ENCODE data around the gene PLCB1.

The PLCB1 gene

DNA sequence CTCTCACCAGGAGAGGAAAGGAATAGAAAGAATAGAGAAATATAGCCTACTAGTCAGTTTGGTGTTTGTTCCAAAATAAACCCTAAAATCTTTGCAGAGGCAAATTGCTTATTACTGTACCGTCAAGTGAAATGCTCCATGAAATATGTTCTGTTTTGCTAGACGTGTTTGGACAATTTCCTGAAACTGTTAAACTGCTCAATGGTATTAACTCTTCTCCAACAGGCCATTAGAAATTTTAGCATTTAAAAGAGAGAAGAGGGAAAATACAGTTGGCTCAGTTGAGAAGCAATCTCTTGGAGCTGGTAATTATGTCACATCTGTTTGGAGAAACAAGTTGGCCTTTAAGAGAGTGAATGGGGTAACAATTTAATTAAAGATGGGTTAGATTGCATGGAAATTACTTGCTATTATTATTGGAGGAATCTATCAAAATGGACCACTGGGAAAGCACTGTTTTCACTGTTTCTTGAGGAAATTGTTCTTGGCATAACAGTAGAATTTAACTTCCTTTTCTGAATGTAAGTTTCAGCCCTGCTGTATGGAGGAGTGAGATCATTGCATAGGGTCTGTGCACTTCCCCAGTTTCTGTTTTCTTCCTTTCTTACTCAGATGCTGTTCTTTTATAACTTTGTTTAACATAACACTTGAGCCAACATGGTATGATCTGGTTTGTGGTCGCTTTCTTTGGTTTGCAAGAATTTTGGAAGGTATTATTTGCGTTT lies 373.6 kb downstream of the PLCB1 start:
- TF ChIP-seq POLR2A (IDR thresholded peaks at IDR 0.05; ENCODE audit: extremely low read depth, insufficient read length), result no peak
- TF ChIP-seq, protein P1, sequence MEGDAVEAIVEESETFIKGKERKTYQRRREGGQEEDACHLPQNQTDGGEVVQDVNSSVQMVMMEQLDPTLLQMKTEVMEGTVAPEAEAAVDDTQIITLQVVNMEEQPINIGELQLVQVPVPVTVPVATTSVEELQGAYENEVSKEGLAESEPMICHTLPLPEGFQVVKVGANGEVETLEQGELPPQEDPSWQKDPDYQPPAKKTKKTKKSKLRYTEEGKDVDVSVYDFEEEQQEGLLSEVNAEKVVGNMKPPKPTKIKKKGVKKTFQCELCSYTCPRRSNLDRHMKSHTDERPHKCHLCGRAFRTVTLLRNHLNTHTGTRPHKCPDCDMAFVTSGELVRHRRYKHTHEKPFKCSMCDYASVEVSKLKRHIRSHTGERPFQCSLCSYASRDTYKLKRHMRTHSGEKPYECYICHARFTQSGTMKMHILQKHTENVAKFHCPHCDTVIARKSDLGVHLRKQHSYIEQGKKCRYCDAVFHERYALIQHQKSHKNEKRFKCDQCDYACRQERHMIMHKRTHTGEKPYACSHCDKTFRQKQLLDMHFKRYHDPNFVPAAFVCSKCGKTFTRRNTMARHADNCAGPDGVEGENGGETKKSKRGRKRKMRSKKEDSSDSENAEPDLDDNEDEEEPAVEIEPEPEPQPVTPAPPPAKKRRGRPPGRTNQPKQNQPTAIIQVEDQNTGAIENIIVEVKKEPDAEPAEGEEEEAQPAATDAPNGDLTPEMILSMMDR (IDR thresholded peaks at IDR 0.05; ENCODE audit: low read depth, low read length), result no peak
- TF ChIP-seq, protein P2, sequence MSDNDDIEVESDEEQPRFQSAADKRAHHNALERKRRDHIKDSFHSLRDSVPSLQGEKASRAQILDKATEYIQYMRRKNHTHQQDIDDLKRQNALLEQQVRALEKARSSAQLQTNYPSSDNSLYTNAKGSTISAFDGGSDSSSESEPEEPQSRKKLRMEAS (IDR thresholded peaks at IDR 0.05; ENCODE audit: low read depth, low read length), result no peak
- no peak for TF ChIP-seq MYC (IDR thresholded peaks at IDR 0.05; ENCODE audit: low read depth, low read length)
- DNase-seq (ENCODE audit: low read depth), result peak; percentile 33
- no peak overlapping the region for H3K4me3 ChIP-seq (ENCODE audit: low read depth, low read length)

DNA sequence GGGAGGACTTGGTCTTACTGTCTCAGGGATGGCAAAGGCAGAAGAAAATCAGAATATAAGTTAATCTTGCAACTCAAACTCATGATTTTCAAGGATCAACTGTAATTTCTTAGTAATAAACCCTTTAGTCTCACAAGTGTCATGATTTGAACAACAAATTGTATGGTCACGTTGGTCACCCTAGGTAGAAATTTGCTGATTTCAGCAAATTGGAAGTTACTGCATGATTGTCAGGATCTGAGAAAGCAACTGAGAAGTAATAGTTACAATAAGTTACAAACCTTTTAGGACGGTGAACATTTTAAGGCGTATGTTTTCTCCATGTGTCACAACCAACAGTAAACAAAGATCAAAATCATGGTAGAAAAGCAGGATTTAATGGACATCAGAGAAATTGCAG lies 375.2 kb downstream of the PLCB1 start:
- no peak for DNase-seq (ENCODE audit: low read depth)
- TF ChIP-seq POLR2A (IDR thresholded peaks at IDR 0.05; ENCODE audit: extremely low read depth, insufficient read length) (no peak), MYC (IDR thresholded peaks at IDR 0.05; ENCODE audit: low read depth, low read length) (no peak)
- TF ChIP-seq, protein P1 (IDR thresholded peaks at IDR 0.05; ENCODE audit: low read depth, low read length), result no peak
- TF ChIP-seq, protein P2 (IDR thresholded peaks at IDR 0.05; ENCODE audit: low read depth, low read length), result no peak
- no peak overlapping the region for H3K4me3 ChIP-seq (ENCODE audit: low read depth, low read length)

DNA sequence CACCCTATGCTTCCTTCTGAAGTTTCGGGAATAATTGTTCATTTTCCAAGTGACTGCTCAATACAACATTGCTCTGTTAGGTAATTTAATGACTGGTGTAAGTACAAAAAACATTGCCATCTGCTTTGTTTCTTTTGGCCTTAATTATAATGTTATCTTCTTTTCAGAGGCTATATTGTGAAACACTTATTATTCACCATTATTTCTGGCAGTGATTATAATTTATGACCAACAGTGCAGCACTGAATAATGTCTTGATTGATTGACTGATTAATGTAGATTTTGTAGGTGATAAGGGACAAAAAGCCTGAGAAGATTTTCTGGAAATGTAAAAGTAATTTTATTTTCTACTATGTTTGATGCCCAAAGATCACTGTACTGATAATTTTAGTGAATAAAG lies 377.7 kb downstream of the PLCB1 start:
- TF ChIP-seq, protein P1 (IDR thresholded peaks at IDR 0.05; ENCODE audit: low read depth, low read length), result no peak
- TF ChIP-seq MYC (IDR thresholded peaks at IDR 0.05; ENCODE audit: low read depth, low read length) (no peak), POLR2A (IDR thresholded peaks at IDR 0.05; ENCODE audit: extremely low read depth, insufficient read length) (no peak)
- TF ChIP-seq, protein P2 (IDR thresholded peaks at IDR 0.05; ENCODE audit: low read depth, low read length), result no peak
- DNase-seq (ENCODE audit: low read depth), result no peak
- no peak overlapping the region for H3K4me3 ChIP-seq (ENCODE audit: low read depth, low read length)

DNA sequence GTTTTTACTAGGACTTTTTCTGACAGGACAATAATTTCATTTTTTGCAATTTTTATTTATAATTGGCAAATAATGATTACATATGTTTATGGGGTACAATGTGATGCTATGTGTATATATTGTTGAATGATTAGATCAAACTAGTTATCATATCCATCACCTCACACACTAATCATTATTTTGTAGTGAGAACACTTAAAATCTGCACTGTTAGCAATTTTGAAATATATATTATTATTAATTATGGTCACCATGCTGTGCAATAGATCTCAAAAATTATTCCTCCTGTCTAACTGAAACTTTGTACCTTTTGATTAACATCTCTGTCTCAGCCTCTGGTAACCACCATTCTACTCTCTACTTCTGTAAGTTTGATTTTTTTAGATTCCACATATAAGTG lies 378.7 kb downstream of the PLCB1 start:
- no peak overlapping the region for H3K4me3 ChIP-seq (ENCODE audit: low read depth, low read length)
- DNase-seq (ENCODE audit: low read depth), result no peak
- TF ChIP-seq POLR2A (IDR thresholded peaks at IDR 0.05; ENCODE audit: extremely low read depth, insufficient read length) (no peak), MYC (IDR thresholded peaks at IDR 0.05; ENCODE audit: low read depth, low read length) (no peak)
- TF ChIP-seq, protein P2 (IDR thresholded peaks at IDR 0.05; ENCODE audit: low read depth, low read length), result no peak
- TF ChIP-seq, protein P1 (IDR thresholded peaks at IDR 0.05; ENCODE audit: low read depth, low read length), result no peak

DNA sequence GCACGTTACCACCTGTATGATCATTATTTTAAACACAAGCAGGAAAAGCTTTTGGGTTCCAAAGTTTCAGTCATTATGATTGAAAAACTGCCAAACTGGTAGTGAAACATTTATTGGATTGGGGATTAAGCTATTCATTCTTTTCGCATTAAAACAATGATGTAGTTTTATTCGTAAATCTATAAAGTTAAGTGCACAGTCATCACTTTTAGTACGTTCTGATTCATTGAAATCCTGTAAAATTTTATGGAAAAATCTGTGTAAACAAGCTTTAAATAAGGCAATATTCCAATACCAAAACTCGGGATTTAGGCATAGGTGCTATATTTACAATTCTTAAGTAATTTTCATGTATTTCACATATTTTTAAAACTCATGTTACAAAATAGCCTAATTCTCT lies 379.9 kb downstream of the PLCB1 start:
- DNase-seq (ENCODE audit: low read depth), result no peak
- H3K4me3 ChIP-seq (ENCODE audit: low read depth, low read length), result no peak overlapping the region
- TF ChIP-seq, protein P1 (IDR thresholded peaks at IDR 0.05; ENCODE audit: low read depth, low read length), result no peak
- TF ChIP-seq, protein P2 (IDR thresholded peaks at IDR 0.05; ENCODE audit: low read depth, low read length), result no peak
- no peak for TF ChIP-seq MYC (IDR thresholded peaks at IDR 0.05; ENCODE audit: low read depth, low read length)
- no peak for TF ChIP-seq POLR2A (IDR thresholded peaks at IDR 0.05; ENCODE audit: extremely low read depth, insufficient read length)
